ENCODE measurements around the gene NRP2.

DNA sequence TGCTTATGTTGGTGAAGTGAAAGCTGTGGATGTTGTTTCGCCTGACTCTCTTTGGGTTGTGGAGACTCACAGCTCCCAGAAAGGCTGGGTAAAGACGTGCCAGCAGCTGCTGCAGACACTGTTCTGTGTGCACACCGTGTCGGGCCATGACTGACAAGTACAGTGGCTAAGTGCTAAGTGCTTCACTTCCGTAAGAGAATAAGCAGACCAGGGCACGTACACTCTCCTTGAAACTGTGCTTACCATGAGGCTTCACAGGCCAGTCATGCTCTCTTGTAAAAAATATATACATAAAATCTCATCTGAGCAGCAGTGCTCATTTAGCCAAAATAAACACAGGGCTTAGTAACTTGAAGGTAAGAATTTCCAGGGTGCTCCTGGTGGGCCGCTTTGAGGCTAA is 86.0 kb downstream of the NRP2 start:
- TF ChIP-seq POLR2AphosphoS5 (IDR thresholded peaks at IDR 0.05) = no peak
- TF ChIP-seq, protein P1, sequence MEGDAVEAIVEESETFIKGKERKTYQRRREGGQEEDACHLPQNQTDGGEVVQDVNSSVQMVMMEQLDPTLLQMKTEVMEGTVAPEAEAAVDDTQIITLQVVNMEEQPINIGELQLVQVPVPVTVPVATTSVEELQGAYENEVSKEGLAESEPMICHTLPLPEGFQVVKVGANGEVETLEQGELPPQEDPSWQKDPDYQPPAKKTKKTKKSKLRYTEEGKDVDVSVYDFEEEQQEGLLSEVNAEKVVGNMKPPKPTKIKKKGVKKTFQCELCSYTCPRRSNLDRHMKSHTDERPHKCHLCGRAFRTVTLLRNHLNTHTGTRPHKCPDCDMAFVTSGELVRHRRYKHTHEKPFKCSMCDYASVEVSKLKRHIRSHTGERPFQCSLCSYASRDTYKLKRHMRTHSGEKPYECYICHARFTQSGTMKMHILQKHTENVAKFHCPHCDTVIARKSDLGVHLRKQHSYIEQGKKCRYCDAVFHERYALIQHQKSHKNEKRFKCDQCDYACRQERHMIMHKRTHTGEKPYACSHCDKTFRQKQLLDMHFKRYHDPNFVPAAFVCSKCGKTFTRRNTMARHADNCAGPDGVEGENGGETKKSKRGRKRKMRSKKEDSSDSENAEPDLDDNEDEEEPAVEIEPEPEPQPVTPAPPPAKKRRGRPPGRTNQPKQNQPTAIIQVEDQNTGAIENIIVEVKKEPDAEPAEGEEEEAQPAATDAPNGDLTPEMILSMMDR (IDR thresholded peaks at IDR 0.05 in 8 of 11, conservative IDR thresholded peaks at IDR 0.05 in 3 of 11) = no peak
